PC-9 (cell line): Measurements from ENCODE around the gene SDF2L1. TPM values are rescaled to one million over a fixed set of nuclear protein-coding genes. Genes with fewer than 3 reads are reported as not detected.
"Not testable (repeated sequence)": the region's sequence is repeated elsewhere in the genome, so short reads cannot be mapped to it uniquely, and the experiment has no call there.

ENCODE experiments used
- BruUV-seq: library from RNA; stranded (reverse); fragments of 400-500 nt; replicated peaks from 2 replicates; lab custom pipeline; 2021; lab: Mats Ljungman, UMichigan
- CTCF ChIA-PET: fragments of 300-600 bp; sonication (Branson Sonifier 250); formaldehyde crosslinking; loops from one replicate; lab custom pipeline; 2022; ENCODE audit warnings: antibody characterized with exemption; lab: Charles Lee
- POLR2A ChIA-PET: fragments of 300-600 bp; sonication (Branson Sonifier 250); formaldehyde crosslinking; loops from one replicate; lab custom pipeline; 2022; ENCODE audit warnings: antibody characterized with exemption; ENCODE audit not compliant: unreplicated experiment; lab: Charles Lee
- DNase-seq, 2 experiments: peaks; one replicate each; pipeline versions ENCODE4 v3.0.0 to v3.0.0-alpha.2; 2015 to 2022; ENCODE audit warnings: mixed read lengths in 1 of 2
- H2AFZ ChIP-seq: fragments of 200-600 bp; sonication (generic); 2 replicates; pipeline ENCODE4 v1.8.1; 2017; ENCODE audit warnings: antibody characterized with exemption
- H3F3A ChIP-seq: fragments of 200-600 bp; sonication (generic); 2 replicates; pipeline ENCODE4 v1.8.1; 2017; ENCODE audit warnings: antibody characterized with exemption, mild to moderate bottlenecking, low read depth; ENCODE audit not compliant: insufficient read depth
- H3K27ac ChIP-seq: fragments of 200-600 bp; sonication (generic); 2 replicates; pipeline ENCODE4 v1.6.1; 2016; ENCODE audit warnings: mixed run types
- H3K27me3 ChIP-seq: fragments of 200-600 bp; sonication (generic); 2 replicates; pipeline ENCODE4 v1.6.1; 2016; ENCODE audit warnings: low read depth, mixed run types; ENCODE audit not compliant: insufficient read depth
- H3K36me3 ChIP-seq: fragments of 200-600 bp; sonication (generic); 2 replicates; pipeline ENCODE4 v1.6.1; 2016; ENCODE audit warnings: low read depth, mixed run types
- H3K4me1 ChIP-seq: fragments of 200-600 bp; sonication (generic); replicated peaks from 2 replicates; pipeline ENCODE4 v1.6.1; 2016; ENCODE audit warnings: mixed run types; ENCODE audit not compliant: insufficient read depth
- H3K4me2 ChIP-seq: fragments of 200-600 bp; sonication (generic); 2 replicates; pipeline ENCODE4 v1.6.1; 2017; ENCODE audit warnings: mixed run types
- H3K4me3 ChIP-seq: fragments of 200-600 bp; sonication (generic); 2 replicates; pipeline ENCODE4 v1.6.1; 2016; ENCODE audit warnings: mixed run types
- H3K79me2 ChIP-seq: fragments of 200-600 bp; sonication (generic); 2 replicates; pipeline ENCODE4 v1.6.1; 2017; ENCODE audit warnings: low read depth, mixed run types
- H3K9me2 ChIP-seq: fragments of 200-600 bp; sonication (generic); 2 replicates; pipeline ENCODE4 v1.8.1; 2017; ENCODE audit warnings: mild to moderate bottlenecking; ENCODE audit not compliant: insufficient read depth
- H3K9me3 ChIP-seq: fragments of 200-600 bp; sonication (generic); 2 replicates; pipeline ENCODE4 v1.8.1; 2016; ENCODE audit warnings: low read depth; ENCODE audit not compliant: insufficient read depth
- H4K20me1 ChIP-seq: fragments of 200-600 bp; sonication (generic); 2 replicates; pipeline ENCODE4 v1.8.1; 2017; ENCODE audit not compliant: insufficient read depth
- EZH2 ChIP-seq: fragments of 200-600 bp; sonication (generic); IDR thresholded peaks from 2 replicates; pipeline ENCODE4 v1.8.0; 2017; ENCODE audit warnings: antibody characterized with exemption, low read depth
- intact Hi-C: fragments of 100-400 bp; cut with micrococcal nuclease; formaldehyde crosslinking; loops from one replicate; pipeline ENCODE4 v1.10.0; 2022; ENCODE audit not compliant: unreplicated experiment
- total RNA-seq: library from RNA; stranded (reverse); gene quantifications from 2 replicates; pipeline ENCODE4 v1.2.3, GENCODE V29; 2021
- TF ChIP-seq, protein P1 (sequence below): fragments of 200-600 bp; sonication (generic); conservative IDR thresholded peaks from 2 replicates; pipeline ENCODE4 v1.6.1; 2017; ENCODE audit warnings: mixed run types, antibody characterized with exemption, mild to moderate bottlenecking, moderate library complexity

SDF2L1 gene
- total RNA-seq, 1 experiment from 2014 or later, result 22.5 TPM

DNA sequence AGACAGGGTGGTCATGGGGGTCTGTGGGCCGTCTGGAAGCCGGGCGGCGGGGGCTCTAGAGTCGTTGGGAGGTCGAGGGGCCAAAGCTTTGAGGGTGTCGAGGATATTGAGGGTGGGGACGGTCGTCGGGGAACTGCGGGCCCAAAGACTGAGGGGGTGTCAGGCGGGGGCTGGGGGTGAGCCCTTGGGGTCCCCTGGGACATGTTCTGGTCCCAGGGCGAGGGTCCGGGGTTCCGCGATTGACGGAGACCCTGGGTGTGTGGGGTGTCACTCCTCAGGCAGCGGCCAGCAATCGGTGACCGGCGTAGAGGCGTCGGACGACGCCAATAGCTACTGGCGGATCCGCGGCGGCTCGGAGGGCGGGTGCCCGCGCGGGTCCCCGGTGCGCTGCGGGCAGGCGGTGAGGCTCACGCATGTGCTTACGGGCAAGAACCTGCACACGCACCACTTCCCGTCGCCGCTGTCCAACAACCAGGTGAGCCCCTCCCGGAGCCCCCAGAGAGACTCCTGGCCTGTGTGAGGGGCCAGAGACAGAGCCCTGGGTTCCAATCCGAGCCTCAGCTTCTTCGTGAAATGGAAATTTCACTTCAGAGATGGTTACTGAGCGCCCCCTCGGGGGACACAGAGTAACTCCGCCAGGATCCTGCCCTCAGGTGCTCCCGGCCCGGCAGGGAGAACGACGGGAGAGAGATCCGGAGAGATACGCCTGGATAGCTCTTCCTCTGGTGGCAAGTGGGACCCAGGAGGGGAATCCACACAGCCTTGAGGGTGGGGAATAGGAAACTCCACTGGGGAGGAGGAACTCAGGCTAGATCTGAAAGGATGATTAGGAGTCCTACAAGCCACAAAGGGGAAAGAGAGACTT lies 714 bp downstream of the SDF2L1 start:
- POLR2A ChIA-PET, result interaction anchor here (0.6 kb wide), 2 partner anchors 13 to 14 kb away, joined by 4 to 5 read pairs; no protein-coding TSS in a partner anchor
- Histone ChIP-seq H3K4me2 (peak overlapping the region; percentile 85), H3K4me1 (no peaks in the 10 kb centered on the region; the same call in 1 of the 2 replicates), H3K9me2 (no peaks in the 10 kb centered on the region), H2AFZ (peak overlapping the region; percentile 82), H3K4me3 (peak overlapping the region; percentile 67), H3K27me3 (no peaks in the 10 kb centered on the region), H3K27ac (peak overlapping the region; percentile 71), H3K79me2 (no peaks in the 10 kb centered on the region), H3K9me3 (no peaks in the 10 kb centered on the region), H3F3A (no peaks in the 10 kb centered on the region), H3K36me3 (no peaks in the 10 kb centered on the region), H4K20me1 (no peaks in the 10 kb centered on the region; the same call in 1 of the 2 replicates)
- intact Hi-C loops, result no loop called here
- no peak for TF ChIP-seq EZH2
- TF ChIP-seq, protein P1, sequence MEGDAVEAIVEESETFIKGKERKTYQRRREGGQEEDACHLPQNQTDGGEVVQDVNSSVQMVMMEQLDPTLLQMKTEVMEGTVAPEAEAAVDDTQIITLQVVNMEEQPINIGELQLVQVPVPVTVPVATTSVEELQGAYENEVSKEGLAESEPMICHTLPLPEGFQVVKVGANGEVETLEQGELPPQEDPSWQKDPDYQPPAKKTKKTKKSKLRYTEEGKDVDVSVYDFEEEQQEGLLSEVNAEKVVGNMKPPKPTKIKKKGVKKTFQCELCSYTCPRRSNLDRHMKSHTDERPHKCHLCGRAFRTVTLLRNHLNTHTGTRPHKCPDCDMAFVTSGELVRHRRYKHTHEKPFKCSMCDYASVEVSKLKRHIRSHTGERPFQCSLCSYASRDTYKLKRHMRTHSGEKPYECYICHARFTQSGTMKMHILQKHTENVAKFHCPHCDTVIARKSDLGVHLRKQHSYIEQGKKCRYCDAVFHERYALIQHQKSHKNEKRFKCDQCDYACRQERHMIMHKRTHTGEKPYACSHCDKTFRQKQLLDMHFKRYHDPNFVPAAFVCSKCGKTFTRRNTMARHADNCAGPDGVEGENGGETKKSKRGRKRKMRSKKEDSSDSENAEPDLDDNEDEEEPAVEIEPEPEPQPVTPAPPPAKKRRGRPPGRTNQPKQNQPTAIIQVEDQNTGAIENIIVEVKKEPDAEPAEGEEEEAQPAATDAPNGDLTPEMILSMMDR, result peak; percentile 68
- CTCF ChIA-PET, result interaction anchor here (0.7 to 2.2 kb wide), 3 partner anchors 14 to 35 kb away, joined by 4 to 12 read pairs (median 4); no protein-coding TSS in a partner anchor
- peak; percentile 37 to 44 for DNase-seq
- no TSS peak for BruUV-seq

DNA sequence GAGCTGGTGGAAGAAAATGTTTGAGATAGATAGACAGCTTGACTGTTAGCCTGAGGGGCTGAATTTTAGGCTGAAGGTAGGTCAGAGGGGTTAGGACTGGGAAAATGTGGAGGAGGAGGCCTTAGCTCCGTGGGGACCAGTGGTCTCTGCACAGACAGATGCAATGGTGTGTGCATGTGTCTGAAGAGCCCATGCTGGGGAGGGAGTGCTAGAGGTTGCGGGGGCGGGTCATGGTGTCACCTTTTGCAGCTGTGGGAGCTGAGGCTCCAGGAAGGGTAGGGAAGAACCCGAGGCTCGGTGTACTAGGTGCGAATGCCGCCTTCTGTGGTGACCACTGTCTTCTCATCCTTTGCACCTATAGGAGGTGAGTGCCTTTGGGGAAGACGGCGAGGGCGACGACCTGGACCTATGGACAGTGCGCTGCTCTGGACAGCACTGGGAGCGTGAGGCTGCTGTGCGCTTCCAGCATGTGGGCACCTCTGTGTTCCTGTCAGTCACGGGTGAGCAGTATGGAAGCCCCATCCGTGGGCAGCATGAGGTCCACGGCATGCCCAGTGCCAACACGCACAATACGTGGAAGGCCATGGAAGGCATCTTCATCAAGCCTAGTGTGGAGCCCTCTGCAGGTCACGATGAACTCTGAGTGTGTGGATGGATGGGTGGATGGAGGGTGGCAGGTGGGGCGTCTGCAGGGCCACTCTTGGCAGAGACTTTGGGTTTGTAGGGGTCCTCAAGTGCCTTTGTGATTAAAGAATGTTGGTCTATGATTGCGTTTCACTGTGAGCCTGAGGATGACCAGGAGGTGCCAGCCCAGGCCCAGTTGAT lies 1.6 kb downstream of the SDF2L1 start:
- ChIA-PET CTCF (no interaction called here), POLR2A (no interaction called here)
- H3K27me3 ChIP-seq, result no peaks in the 10 kb centered on the region
- no peak for DNase-seq
- H2AFZ ChIP-seq, result no peak overlapping the region
- no peak overlapping the region for H3K27ac ChIP-seq
- H3K36me3 ChIP-seq, result no peaks in the 10 kb centered on the region
- H3K4me3 ChIP-seq, result no peak overlapping the region; the same call in 1 of the 2 replicates
- no TSS peak for BruUV-seq
- no peaks in the 10 kb centered on the region for H3K9me3 ChIP-seq
- intact Hi-C loops, result no loop called here
- H3K4me2 ChIP-seq, result peak overlapping the region; percentile 85
- H3K79me2 ChIP-seq, result no peaks in the 10 kb centered on the region
- TF ChIP-seq, protein P1, result no peak
- no peak for TF ChIP-seq EZH2
- no peaks in the 10 kb centered on the region for H3K9me2 ChIP-seq
- no peaks in the 10 kb centered on the region; the same call in 1 of the 2 replicates for H3K4me1 ChIP-seq
- H3F3A ChIP-seq, result no peaks in the 10 kb centered on the region
- no peaks in the 10 kb centered on the region; the same call in 1 of the 2 replicates for H4K20me1 ChIP-seq

DNA sequence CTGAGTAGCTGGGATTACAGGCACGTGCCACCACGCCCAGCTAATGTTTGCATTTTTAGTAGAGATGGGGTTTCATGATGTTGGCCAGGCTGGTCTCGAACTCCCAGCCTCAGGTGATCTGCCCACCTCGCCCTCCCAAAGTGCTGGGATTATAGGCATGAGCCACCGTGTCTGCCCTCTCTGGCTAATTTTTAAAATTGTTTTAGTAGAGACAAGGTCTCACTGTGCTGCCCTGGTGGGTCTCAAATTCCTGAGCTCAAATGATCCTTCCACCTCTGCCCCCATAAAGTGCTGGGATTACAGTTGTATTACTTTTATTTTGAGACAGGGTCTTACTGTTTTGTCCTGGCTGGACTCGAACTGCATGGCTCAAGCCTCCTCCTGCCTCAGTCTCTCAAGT lies 3.4 kb downstream of the SDF2L1 start:
- H3K27ac ChIP-seq, H3K36me3 ChIP-seq, BruUV-seq, H3K4me1 ChIP-seq, H3K9me3 ChIP-seq, H3K79me2 ChIP-seq, H3F3A ChIP-seq, H2AFZ ChIP-seq, H3K4me3 ChIP-seq, DNase-seq, intact Hi-C loops, H3K27me3 ChIP-seq, H3K9me2 ChIP-seq, POLR2A ChIA-PET, H3K4me2 ChIP-seq, H4K20me1 ChIP-seq: not testable (repeated sequence)
- CTCF ChIA-PET, result interaction anchor here (0.7 to 0.8 kb wide), 2 partner anchors 175 to 298 kb away, joined by 3 to 11 read pairs; no protein-coding TSS in a partner anchor
